Peyer's patch (tissue), 4 donors: Measurements from ENCODE around the gene GPR84.

Experiments used
- POLR2A ChIP-seq, 2 donors: fragments of 450-650 bp; IDR thresholded peaks; one replicate each; pipeline ENCODE4 v1.5.1; 2017; ENCODE audit warnings: antibody characterized with exemption in 2 of 2, mild to moderate bottlenecking in 2 of 2, moderate library complexity in 2 of 2
- TF ChIP-seq, protein P1 (sequence below), 6 experiments: fragments of 450-650 bp in 4 of 6; fragments of 200-600 bp in 2 of 6; sonication (generic) in 1 of 6; IDR thresholded peaks; one replicate each; pipeline ENCODE4 v1.5.1; 2017 to 2019; ENCODE audit warnings: antibody characterized with exemption in 6 of 6, mild to moderate bottlenecking in 3 of 6, moderate library complexity in 1 of 6

DNA sequence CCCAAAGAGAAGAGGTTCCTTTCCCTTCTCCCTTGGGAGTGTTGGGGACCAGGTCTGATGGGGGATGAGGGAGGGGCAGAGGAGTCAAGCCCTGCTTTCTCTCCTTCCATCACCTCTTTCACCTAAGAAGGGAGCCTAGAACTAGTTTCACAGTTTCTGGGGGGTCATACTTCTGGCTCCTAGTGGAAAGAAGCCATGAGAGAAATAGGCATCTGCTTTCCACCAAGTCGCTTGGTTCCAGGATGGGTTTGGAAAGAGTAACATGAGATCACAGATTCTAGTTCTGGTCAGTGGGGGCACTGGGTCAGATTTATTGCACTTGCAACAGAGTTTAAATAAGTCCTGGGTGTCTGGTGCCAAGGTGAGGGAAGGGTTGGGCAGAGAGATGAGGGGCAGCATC is 30.7 kb upstream of the GPR84 start:
- TF ChIP-seq POLR2A (IDR thresholded peaks at IDR 0.05): no peak
- TF ChIP-seq, protein P1, sequence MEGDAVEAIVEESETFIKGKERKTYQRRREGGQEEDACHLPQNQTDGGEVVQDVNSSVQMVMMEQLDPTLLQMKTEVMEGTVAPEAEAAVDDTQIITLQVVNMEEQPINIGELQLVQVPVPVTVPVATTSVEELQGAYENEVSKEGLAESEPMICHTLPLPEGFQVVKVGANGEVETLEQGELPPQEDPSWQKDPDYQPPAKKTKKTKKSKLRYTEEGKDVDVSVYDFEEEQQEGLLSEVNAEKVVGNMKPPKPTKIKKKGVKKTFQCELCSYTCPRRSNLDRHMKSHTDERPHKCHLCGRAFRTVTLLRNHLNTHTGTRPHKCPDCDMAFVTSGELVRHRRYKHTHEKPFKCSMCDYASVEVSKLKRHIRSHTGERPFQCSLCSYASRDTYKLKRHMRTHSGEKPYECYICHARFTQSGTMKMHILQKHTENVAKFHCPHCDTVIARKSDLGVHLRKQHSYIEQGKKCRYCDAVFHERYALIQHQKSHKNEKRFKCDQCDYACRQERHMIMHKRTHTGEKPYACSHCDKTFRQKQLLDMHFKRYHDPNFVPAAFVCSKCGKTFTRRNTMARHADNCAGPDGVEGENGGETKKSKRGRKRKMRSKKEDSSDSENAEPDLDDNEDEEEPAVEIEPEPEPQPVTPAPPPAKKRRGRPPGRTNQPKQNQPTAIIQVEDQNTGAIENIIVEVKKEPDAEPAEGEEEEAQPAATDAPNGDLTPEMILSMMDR (IDR thresholded peaks at IDR 0.05): no peak
